PC-9 (cell line): ENCODE results near the gene MTMR2. TPM values are rescaled to one million over a fixed set of nuclear protein-coding genes. Genes with fewer than 3 reads are reported as not detected.

Source experiments
- BruUV-seq: library from RNA; stranded (reverse); fragments of 400-500 nt; replicated peaks from 2 replicates; lab custom pipeline; 2021; lab: Mats Ljungman, UMichigan
- CTCF ChIA-PET: fragments of 300-600 bp; sonication (Branson Sonifier 250); formaldehyde crosslinking; loops from one replicate; lab custom pipeline; 2022; ENCODE audit warnings: antibody characterized with exemption; lab: Charles Lee
- POLR2A ChIA-PET: fragments of 300-600 bp; sonication (Branson Sonifier 250); formaldehyde crosslinking; loops from one replicate; lab custom pipeline; 2022; ENCODE audit warnings: antibody characterized with exemption; ENCODE audit not compliant: unreplicated experiment; lab: Charles Lee
- DNase-seq, 2 experiments: peaks; one replicate each; pipeline versions ENCODE4 v3.0.0 to v3.0.0-alpha.2; 2015 to 2022; ENCODE audit warnings: mixed read lengths in 1 of 2
- H2AFZ ChIP-seq: fragments of 200-600 bp; sonication (generic); 2 replicates; pipeline ENCODE4 v1.8.1; 2017; ENCODE audit warnings: antibody characterized with exemption
- H3F3A ChIP-seq: fragments of 200-600 bp; sonication (generic); 2 replicates; pipeline ENCODE4 v1.8.1; 2017; ENCODE audit warnings: antibody characterized with exemption, mild to moderate bottlenecking, low read depth; ENCODE audit not compliant: insufficient read depth
- H3K27ac ChIP-seq: fragments of 200-600 bp; sonication (generic); 2 replicates; pipeline ENCODE4 v1.6.1; 2016; ENCODE audit warnings: mixed run types
- H3K27me3 ChIP-seq: fragments of 200-600 bp; sonication (generic); 2 replicates; pipeline ENCODE4 v1.6.1; 2016; ENCODE audit warnings: low read depth, mixed run types; ENCODE audit not compliant: insufficient read depth
- H3K36me3 ChIP-seq: fragments of 200-600 bp; sonication (generic); 2 replicates; pipeline ENCODE4 v1.6.1; 2016; ENCODE audit warnings: low read depth, mixed run types
- H3K4me1 ChIP-seq: fragments of 200-600 bp; sonication (generic); replicated peaks from 2 replicates; pipeline ENCODE4 v1.6.1; 2016; ENCODE audit warnings: mixed run types; ENCODE audit not compliant: insufficient read depth
- H3K4me2 ChIP-seq: fragments of 200-600 bp; sonication (generic); 2 replicates; pipeline ENCODE4 v1.6.1; 2017; ENCODE audit warnings: mixed run types
- H3K4me3 ChIP-seq: fragments of 200-600 bp; sonication (generic); 2 replicates; pipeline ENCODE4 v1.6.1; 2016; ENCODE audit warnings: mixed run types
- H3K79me2 ChIP-seq: fragments of 200-600 bp; sonication (generic); 2 replicates; pipeline ENCODE4 v1.6.1; 2017; ENCODE audit warnings: low read depth, mixed run types
- H3K9me2 ChIP-seq: fragments of 200-600 bp; sonication (generic); 2 replicates; pipeline ENCODE4 v1.8.1; 2017; ENCODE audit warnings: mild to moderate bottlenecking; ENCODE audit not compliant: insufficient read depth
- H3K9me3 ChIP-seq: fragments of 200-600 bp; sonication (generic); 2 replicates; pipeline ENCODE4 v1.8.1; 2016; ENCODE audit warnings: low read depth; ENCODE audit not compliant: insufficient read depth
- H4K20me1 ChIP-seq: fragments of 200-600 bp; sonication (generic); 2 replicates; pipeline ENCODE4 v1.8.1; 2017; ENCODE audit not compliant: insufficient read depth
- EZH2 ChIP-seq: fragments of 200-600 bp; sonication (generic); IDR thresholded peaks from 2 replicates; pipeline ENCODE4 v1.8.0; 2017; ENCODE audit warnings: antibody characterized with exemption, low read depth
- intact Hi-C: fragments of 100-400 bp; cut with micrococcal nuclease; formaldehyde crosslinking; loops from one replicate; pipeline ENCODE4 v1.10.0; 2022; ENCODE audit not compliant: unreplicated experiment
- total RNA-seq: library from RNA; stranded (reverse); gene quantifications from 2 replicates; pipeline ENCODE4 v1.2.3, GENCODE V29; 2021
- TF ChIP-seq, protein P1 (sequence below): fragments of 200-600 bp; sonication (generic); conservative IDR thresholded peaks from 2 replicates; pipeline ENCODE4 v1.6.1; 2017; ENCODE audit warnings: mixed run types, antibody characterized with exemption, mild to moderate bottlenecking, moderate library complexity

MTMR2 gene
- total RNA-seq, 1 experiment from 2014 or later: 60.7 TPM

DNA sequence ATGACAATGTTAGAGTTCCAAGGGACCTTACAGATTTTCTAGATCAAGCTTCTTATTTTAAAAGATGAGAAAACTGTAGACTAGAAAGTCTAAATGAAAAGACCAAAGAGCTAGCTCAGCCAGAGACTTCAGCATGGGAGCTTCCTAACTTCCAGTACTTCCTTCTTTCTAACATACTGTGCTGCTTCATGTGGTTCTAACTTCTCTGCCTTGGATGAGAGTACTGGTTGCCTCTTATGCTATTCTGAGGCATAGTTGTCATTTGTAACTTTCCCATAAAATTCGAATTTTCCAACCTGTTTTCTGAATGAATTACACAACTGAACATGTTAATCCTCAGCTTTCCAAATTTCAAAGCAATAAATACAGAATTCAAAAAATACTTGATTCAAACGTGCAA, 1.8 kb downstream of the MTMR2 start:
- Histone ChIP-seq H3K27me3 (no peaks in the 10 kb centered on the region), H3K9me2 (no peaks in the 10 kb centered on the region), H3F3A (peaks cover 32% of the 10 kb centered on the region), H2AFZ (no peak overlapping the region), H3K4me1 (peaks cover 47% of the 10 kb centered on the region), H4K20me1 (no peaks in the 10 kb centered on the region), H3K79me2 (peaks cover 72% of the 10 kb centered on the region), H3K36me3 (peaks cover 17% of the 10 kb centered on the region; the same call in 1 of the 2 replicates), H3K27ac (peak overlapping the region; percentile 97), H3K9me3 (no peaks in the 10 kb centered on the region; the same call in 1 of the 2 replicates), H3K4me2 (peak overlapping the region; percentile 96), H3K4me3 (peak overlapping the region; percentile 67)
- DNase-seq: no peak
- no peak for TF ChIP-seq EZH2
- TF ChIP-seq, protein P1, sequence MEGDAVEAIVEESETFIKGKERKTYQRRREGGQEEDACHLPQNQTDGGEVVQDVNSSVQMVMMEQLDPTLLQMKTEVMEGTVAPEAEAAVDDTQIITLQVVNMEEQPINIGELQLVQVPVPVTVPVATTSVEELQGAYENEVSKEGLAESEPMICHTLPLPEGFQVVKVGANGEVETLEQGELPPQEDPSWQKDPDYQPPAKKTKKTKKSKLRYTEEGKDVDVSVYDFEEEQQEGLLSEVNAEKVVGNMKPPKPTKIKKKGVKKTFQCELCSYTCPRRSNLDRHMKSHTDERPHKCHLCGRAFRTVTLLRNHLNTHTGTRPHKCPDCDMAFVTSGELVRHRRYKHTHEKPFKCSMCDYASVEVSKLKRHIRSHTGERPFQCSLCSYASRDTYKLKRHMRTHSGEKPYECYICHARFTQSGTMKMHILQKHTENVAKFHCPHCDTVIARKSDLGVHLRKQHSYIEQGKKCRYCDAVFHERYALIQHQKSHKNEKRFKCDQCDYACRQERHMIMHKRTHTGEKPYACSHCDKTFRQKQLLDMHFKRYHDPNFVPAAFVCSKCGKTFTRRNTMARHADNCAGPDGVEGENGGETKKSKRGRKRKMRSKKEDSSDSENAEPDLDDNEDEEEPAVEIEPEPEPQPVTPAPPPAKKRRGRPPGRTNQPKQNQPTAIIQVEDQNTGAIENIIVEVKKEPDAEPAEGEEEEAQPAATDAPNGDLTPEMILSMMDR: no peak
- intact Hi-C loops: loop anchor here (5.0 to 10.0 kb wide), 3 partner anchors 55 to 390 kb away; no protein-coding TSS in a partner anchor
- BruUV-seq: no TSS peak
- ChIA-PET POLR2A (interaction anchor here (0.6 to 0.7 kb wide), 2 partner anchors 13 to 70 kb away, joined by 7 to 12 read pairs; no protein-coding TSS in a partner anchor), CTCF (no interaction called here)

GRCh38 chr11:95920460-95921105, 3.3 kb downstream of the MTMR2 start:
- no peaks in the 10 kb centered on the region for H4K20me1 ChIP-seq
- H3K4me1 ChIP-seq: peaks cover 44% of the 10 kb centered on the region
- intact Hi-C loops: loop anchor here (5.0 to 10.0 kb wide), 3 partner anchors 57 to 392 kb away; no protein-coding TSS in a partner anchor
- BruUV-seq: no TSS peak
- peak overlapping the region; percentile 67; the same call in 1 of the 2 replicates for H3K4me3 ChIP-seq
- H2AFZ ChIP-seq: no peak overlapping the region
- peak overlapping the region; percentile 96 for H3K4me2 ChIP-seq
- no peak overlapping the region for H3K27ac ChIP-seq
- peaks cover 26% of the 10 kb centered on the region for H3F3A ChIP-seq
- no peak for DNase-seq
- POLR2A ChIA-PET: interaction anchor here (0.6 kb wide), 1 partner anchor 1758 kb away, joined by 6 read pairs; no protein-coding TSS in a partner anchor
- H3K9me3 ChIP-seq: no peaks in the 10 kb centered on the region
- H3K79me2 ChIP-seq: peaks cover 86% of the 10 kb centered on the region
- TF ChIP-seq EZH2: no peak
- TF ChIP-seq, protein P1: no peak
- H3K27me3 ChIP-seq: no peaks in the 10 kb centered on the region
- H3K9me2 ChIP-seq: no peaks in the 10 kb centered on the region
- CTCF ChIA-PET: no interaction called here
- peaks cover 19% of the 10 kb centered on the region; the same call in 1 of the 2 replicates for H3K36me3 ChIP-seq

DNA sequence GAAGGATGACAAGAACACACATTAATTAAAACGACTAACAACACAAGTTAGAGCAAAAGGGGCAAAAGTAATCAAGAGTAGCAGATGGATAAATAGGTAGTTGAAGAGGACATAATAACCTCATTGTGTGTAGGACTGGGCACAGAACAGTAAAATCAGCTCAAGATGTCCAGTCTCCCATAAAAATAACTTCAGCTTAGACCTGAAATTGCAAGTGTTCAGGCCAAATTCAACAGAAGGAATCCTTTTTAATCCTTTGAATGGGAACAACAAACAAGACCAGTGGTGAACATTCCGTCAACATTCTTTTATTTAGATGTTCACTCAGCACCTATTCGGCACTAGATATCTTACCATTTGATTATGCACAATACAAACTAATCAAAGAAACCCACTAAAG, 4.4 kb downstream of the MTMR2 start:
- Histone ChIP-seq H3K4me2 (no peak overlapping the region), H3K27ac (no peak overlapping the region), H4K20me1 (no peaks in the 10 kb centered on the region; the same call in 1 of the 2 replicates), H3F3A (peaks cover 15% of the 10 kb centered on the region), H2AFZ (no peak overlapping the region), H3K4me1 (peaks cover 38% of the 10 kb centered on the region), H3K9me2 (no peaks in the 10 kb centered on the region), H3K27me3 (no peaks in the 10 kb centered on the region), H3K9me3 (no peaks in the 10 kb centered on the region), H3K4me3 (no peak overlapping the region; the same call in 1 of the 2 replicates), H3K36me3 (peaks cover 20% of the 10 kb centered on the region; the same call in 1 of the 2 replicates), H3K79me2 (peaks cover 97% of the 10 kb centered on the region)
- ChIA-PET CTCF (no interaction called here), POLR2A (interaction anchor here (0.7 kb wide), 1 partner anchor 440 kb away, joined by 5 read pairs; no protein-coding TSS in a partner anchor)
- intact Hi-C loops: loop anchor here (5.0 kb wide), 1 partner anchor 473 kb away; the partner anchor contains the start of gene JRKL
- DNase-seq: no peak
- TF ChIP-seq EZH2: no peak
- TF ChIP-seq, protein P1: no peak
- BruUV-seq: no TSS peak
